GM19025 (cell line): Measurements from ENCODE around the gene CKLF.

Experiments used
- ATAC-seq: cut with Tn5 transposase; IDR thresholded peaks from one replicate; pipeline ENCODE4 v1.9.1; 2021; ENCODE audit warnings: mild to moderate bottlenecking, low read depth, moderate library complexity; ENCODE audit not compliant: unreplicated experiment

Gene CKLF

DNA sequence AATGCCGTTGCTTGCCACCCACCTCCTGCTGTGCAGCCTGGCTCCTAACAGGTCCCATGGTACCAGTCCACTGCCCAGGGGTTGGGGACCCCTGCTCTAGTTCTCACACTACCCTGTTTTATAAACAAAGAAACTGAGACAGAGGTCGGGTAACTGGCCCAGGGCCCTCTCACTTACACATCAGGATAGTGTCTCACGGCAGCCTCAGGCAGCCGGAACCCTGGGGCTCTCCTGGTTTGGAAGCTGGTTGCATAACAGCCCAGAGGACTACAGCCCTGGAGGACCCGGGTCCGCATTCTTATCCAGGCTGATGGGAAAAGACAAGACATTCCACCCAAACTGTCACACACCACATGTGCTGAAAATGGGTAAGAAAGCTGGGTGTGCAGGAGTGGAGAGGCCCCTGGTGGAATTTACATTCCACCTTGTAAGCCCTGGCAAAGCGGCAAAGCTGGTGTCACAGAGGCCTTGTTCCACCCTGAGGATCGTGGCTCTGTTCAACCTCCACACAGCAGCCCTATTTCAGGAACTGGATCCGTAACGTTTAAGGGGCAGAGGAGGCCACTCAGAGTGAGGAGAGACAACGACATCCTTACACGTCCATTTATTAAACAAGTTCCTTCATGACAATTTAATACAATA, 61.9 kb downstream of the CKLF start:
- ATAC-seq: no peak
